Epithelial cell of esophagus (primary cell): ENCODE data around the gene BANF1.
A peak's percentile ranks its signal among the peaks of the same experiment; 100 is the strongest.

Experiments used
- DNase-seq: peaks from one replicate; pipeline ENCODE4 v3.0.0; 2010; ENCODE audit warnings: low read depth
- H3K4me3 ChIP-seq: 2 replicates; pipeline ENCODE4 v1.5.1; 2011; ENCODE audit warnings: mild to moderate bottlenecking, low read length, control low read depth
- TF ChIP-seq, protein P1 (sequence below): IDR thresholded peaks from 2 replicates; pipeline ENCODE4 v1.5.1; 2011; ENCODE audit warnings: low read depth, mild to moderate bottlenecking, low read length, control low read depth, inconsistent platforms; ENCODE audit not compliant: insufficient read depth; ENCODE audit errors: missing control alignments

BANF1 gene

DNA sequence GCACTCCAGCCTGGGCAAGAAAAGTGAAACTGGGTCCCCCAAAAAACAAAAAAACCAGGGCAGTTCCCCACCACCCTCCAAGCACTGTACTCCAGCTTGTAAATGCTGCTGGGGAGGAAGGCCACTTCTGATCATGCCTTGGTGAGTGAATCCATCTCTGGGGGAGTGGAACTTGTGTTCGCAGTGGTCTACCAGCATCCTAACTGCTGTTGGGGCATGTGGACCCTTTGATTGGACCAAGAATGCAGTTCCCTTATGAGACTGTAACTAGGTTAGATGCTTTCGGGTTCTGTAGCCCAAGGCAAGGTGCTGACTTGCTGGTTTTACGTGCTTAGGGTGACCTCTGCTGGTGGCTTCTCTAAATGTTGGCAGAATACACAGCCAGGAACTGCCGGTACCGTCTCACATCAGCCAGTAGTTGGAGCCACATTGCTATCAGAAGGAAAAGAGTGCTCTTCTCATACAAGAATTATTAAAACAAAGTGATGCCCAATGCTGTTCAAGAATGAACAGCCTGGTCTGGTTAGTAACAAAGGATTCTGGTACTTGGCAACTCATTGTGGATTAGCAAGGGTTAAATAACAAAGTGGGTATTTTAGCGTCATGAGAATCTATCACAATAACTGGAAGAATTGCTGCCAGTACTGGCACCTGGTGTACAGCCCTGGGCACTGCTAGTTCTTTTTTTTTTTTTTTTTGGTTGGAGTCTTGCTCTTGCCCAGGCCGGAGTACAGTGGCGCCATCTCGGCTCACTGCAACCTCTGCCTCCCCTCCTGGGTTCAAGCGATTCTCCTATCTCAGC lies 13.3 kb upstream of the BANF1 start:
- TF ChIP-seq, protein P1, sequence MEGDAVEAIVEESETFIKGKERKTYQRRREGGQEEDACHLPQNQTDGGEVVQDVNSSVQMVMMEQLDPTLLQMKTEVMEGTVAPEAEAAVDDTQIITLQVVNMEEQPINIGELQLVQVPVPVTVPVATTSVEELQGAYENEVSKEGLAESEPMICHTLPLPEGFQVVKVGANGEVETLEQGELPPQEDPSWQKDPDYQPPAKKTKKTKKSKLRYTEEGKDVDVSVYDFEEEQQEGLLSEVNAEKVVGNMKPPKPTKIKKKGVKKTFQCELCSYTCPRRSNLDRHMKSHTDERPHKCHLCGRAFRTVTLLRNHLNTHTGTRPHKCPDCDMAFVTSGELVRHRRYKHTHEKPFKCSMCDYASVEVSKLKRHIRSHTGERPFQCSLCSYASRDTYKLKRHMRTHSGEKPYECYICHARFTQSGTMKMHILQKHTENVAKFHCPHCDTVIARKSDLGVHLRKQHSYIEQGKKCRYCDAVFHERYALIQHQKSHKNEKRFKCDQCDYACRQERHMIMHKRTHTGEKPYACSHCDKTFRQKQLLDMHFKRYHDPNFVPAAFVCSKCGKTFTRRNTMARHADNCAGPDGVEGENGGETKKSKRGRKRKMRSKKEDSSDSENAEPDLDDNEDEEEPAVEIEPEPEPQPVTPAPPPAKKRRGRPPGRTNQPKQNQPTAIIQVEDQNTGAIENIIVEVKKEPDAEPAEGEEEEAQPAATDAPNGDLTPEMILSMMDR: peak; percentile 97
- H3K4me3 ChIP-seq: no peak overlapping the region
- DNase-seq: peak; percentile 96

GRCh38 chr11:65992056-65992455 lies 10.2 kb upstream of the BANF1 start:
- H3K4me3 ChIP-seq: no peak overlapping the region
- no peak for DNase-seq
- TF ChIP-seq, protein P1: no peak

GRCh38 chr11:65997286-65997685 lies 5.0 kb upstream of the BANF1 start:
- TF ChIP-seq, protein P1: no peak
- DNase-seq: no peak
- no peak overlapping the region for H3K4me3 ChIP-seq

DNA sequence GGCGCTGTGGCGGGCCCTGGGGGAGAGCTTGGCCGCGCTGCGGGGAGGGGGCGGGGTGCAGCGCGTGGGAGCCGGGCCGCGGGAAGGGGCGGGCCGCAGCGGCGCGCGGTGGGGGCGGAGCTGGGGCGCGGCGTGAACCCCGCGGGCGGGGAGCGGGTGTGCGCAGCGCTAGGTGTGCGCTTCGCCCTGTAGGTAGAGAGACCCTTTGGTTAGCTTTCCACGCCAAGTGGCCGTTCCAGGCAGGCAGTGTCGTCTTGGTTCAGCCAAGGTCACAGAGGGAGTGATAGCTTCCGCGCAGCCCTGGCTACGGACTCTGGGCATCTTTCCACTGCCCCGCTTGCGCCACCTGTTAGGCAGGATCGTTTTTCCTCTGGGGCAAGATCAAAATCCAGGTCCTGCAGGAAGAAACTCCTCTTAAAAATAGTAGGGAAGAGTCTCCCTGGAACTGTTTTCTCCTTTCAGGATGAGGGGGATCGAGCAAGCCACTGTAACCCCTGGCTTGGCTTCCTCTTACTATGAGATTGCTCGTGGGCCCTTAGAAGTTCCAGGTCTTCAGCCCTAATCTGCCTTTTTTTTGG lies 434 bp downstream of the BANF1 start:
- peak; percentile 39 for DNase-seq
- TF ChIP-seq, protein P1: peak; percentile 29
- H3K4me3 ChIP-seq: peak overlapping the region; percentile 94

- TF ChIP-seq, protein P1: no peak
- DNase-seq: no peak
Measured at GRCh38 chr11:66003291-66003690, 988 bp downstream of the BANF1 start.

GRCh38 chr11:66004186-66004585 lies 1.9 kb downstream of the BANF1 start:
- no peak overlapping the region for H3K4me3 ChIP-seq
- DNase-seq: no peak
- TF ChIP-seq, protein P1: no peak

More at GRCh38 chr11:66003291-66003690, 988 bp downstream of the BANF1 start:
- peak overlapping the region; percentile 94 for H3K4me3 ChIP-seq
